Omental fat pad (tissue), 4 donors: ENCODE results near the gene AP5Z1. TPM values are rescaled to one million over a fixed set of nuclear protein-coding genes. Genes with fewer than 3 reads are reported as not detected.
A peak's percentile ranks its signal among the peaks of the same experiment; 100 is the strongest.
"Not testable (repeated sequence)": the region's sequence is repeated elsewhere in the genome, so short reads cannot be mapped to it uniquely, and the experiment has no call there.

Source experiments
- ATAC-seq: fragments of 150-250 bp; one replicate; pipeline ENCODE4 v1.9.1; 2016; ENCODE audit warnings: mild to moderate bottlenecking, moderate library complexity; ENCODE audit not compliant: low FRiP score
- DNase-seq: peaks from one replicate; pipeline ENCODE4 v3.0.0-alpha.2; 2019; ENCODE audit warnings: low spot score
- CTCF ChIP-seq, 3 donors: fragments of 450-650 bp; IDR thresholded peaks; one replicate each; pipeline ENCODE4 v1.5.1; 2016 to 2017; ENCODE audit warnings: antibody characterized with exemption in 3 of 3, mild to moderate bottlenecking in 3 of 3, moderate library complexity in 2 of 3
- total RNA-seq, 4 donors: library from RNA; depleted of rRNA; stranded (reverse); fragments of >200 nt; gene quantifications; one replicate each; pipeline ENCODE4 v1.1.0, GENCODE V29; 2016

AP5Z1 gene
- total RNA-seq, 4 donors from 2014 or later = 14.8 to 36.9 (median 28.1) TPM

- peak in 1 of 3 donors; percentile 37 for TF ChIP-seq CTCF (IDR thresholded peaks at IDR 0.05)
- ATAC-seq (no peak), DNase-seq (no peak)
These were observed 22.7 kb downstream of the AP5Z1 start for GRCh38 chr7:4797858-4798705.

GRCh38 chr7:4798706-4799235, 23.3 kb downstream of the AP5Z1 start:
- no peak for TF ChIP-seq CTCF (IDR thresholded peaks at IDR 0.05)
- ATAC-seq (no peak), DNase-seq (no peak)

GRCh38 chr7:4799508-4800268, 24.3 kb downstream of the AP5Z1 start:
- no peak for ATAC-seq
- no peak for TF ChIP-seq CTCF (IDR thresholded peaks at IDR 0.05)
- DNase-seq = no peak

- ATAC-seq (no peak), DNase-seq (no peak)
These were observed 25.1 kb downstream of the AP5Z1 start for GRCh38 chr7:4800487-4800886.

GRCh38 chr7:4800926-4801838, 25.8 kb downstream of the AP5Z1 start:
- no peak for ATAC-seq
- no peak for TF ChIP-seq CTCF (IDR thresholded peaks at IDR 0.05)
- DNase-seq = no peak

More at GRCh38 chr7:4800487-4800886, 25.1 kb downstream of the AP5Z1 start:
- no peak for TF ChIP-seq CTCF (IDR thresholded peaks at IDR 0.05)

- DNase-seq (no peak), ATAC-seq (no peak)
- no peak for TF ChIP-seq CTCF (IDR thresholded peaks at IDR 0.05)
These were observed 26.4 kb downstream of the AP5Z1 start for GRCh38 chr7:4801839-4802231.

- DNase-seq, ATAC-seq: not testable (repeated sequence)
These were observed 27.2 kb downstream of the AP5Z1 start for GRCh38 chr7:4802577-4802976.
